ENCODE results near the gene SURF4.

DNA sequence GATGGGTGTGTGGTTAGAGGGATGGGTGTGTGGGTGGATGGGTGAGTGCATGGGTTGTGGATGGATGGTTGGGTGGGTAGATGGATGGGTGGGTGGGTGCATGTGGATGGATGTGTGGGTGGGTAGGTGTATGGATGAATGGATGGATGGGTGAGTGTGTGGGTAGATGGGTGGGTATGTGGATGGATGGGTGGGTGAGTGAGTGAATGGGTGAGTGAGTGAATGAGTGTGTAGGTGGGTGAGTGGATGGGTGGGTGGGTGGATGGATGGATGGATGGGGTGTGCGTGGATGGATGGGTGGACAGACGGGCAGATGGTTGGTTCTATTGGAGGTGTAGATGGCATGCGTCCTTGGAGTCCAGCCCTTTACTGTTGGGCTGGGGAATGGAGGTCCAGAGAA, 17.5 kb upstream of the SURF4 start:
- TF ChIP-seq HDAC2 (IDR thresholded peaks at IDR 0.05): no peak
- no peak for TF ChIP-seq RARB (CRISPR knock-in tag; IDR thresholded peaks at IDR 0.05)
- no peak for TF ChIP-seq PHF8 (IDR thresholded peaks at IDR 0.05; ENCODE audit: borderline replicate concordance, low read depth)
- TF ChIP-seq, protein P1, sequence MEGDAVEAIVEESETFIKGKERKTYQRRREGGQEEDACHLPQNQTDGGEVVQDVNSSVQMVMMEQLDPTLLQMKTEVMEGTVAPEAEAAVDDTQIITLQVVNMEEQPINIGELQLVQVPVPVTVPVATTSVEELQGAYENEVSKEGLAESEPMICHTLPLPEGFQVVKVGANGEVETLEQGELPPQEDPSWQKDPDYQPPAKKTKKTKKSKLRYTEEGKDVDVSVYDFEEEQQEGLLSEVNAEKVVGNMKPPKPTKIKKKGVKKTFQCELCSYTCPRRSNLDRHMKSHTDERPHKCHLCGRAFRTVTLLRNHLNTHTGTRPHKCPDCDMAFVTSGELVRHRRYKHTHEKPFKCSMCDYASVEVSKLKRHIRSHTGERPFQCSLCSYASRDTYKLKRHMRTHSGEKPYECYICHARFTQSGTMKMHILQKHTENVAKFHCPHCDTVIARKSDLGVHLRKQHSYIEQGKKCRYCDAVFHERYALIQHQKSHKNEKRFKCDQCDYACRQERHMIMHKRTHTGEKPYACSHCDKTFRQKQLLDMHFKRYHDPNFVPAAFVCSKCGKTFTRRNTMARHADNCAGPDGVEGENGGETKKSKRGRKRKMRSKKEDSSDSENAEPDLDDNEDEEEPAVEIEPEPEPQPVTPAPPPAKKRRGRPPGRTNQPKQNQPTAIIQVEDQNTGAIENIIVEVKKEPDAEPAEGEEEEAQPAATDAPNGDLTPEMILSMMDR (IDR thresholded peaks at IDR 0.05): no peak
- no peak for TF ChIP-seq RFX5 (IDR thresholded peaks at IDR 0.05)
- no peak for TF ChIP-seq EP300 (IDR thresholded peaks at IDR 0.05)
- TF ChIP-seq, protein P2, sequence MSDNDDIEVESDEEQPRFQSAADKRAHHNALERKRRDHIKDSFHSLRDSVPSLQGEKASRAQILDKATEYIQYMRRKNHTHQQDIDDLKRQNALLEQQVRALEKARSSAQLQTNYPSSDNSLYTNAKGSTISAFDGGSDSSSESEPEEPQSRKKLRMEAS (IDR thresholded peaks at IDR 0.05): no peak
